K562 (cell line): Measurements from ENCODE around the gene METTL24. TPM values are rescaled to one million over a fixed set of nuclear protein-coding genes. Genes with fewer than 3 reads are reported as not detected.

Source experiments
- ARID4B ChIP-seq: sonication (generic); formaldehyde crosslinking; IDR thresholded peaks from 2 replicates; pipeline ENCODE4 v1.8.0; 2022; ENCODE audit warnings: mild to moderate bottlenecking, missing genetic modification reagents
- polyA plus RNA-seq, 8 experiments: library from polyadenylated mRNA; depleted of rRNA in 4 of 8; stranded (reverse) in 5 of 8; unstranded in 3 of 8; fragments of >200 nt; fragmentation: Nextera tagmentation in 2 of 8; fragmentation: Illumina TruSeq in 1 of 8; extraction: Ambion mirVana in 2 of 8; extraction: Trizol in 1 of 8; gene quantifications; 2 replicates each; pipeline versions ENCODE4 v1.2.1 to v1.2.3, GENCODE V29; 2011 to 2014; ENCODE audit warnings: inconsistent platforms in 1 of 8, missing spikeins in 1 of 8
- total RNA-seq, 7 experiments: library from RNA; depleted of rRNA in 6 of 7; stranded (reverse); fragments of >200 nt in 6 of 7; fragmentation: Illumina TruSeq in 2 of 7; extraction: Trizol in 2 of 7; gene quantifications; 2 replicates each; pipeline versions ENCODE4 v1.2.1 to v1.2.3, GENCODE V29; 2011 to 2021; ENCODE audit warnings: low replicate concordance in 1 of 7

METTL24 gene
- total and polyA plus RNA-seq, 9 of the 15 experiments (the other 6 are each of a cell fraction or from before 2014, with no cell fraction given) = not detected

GRCh38 chr6:110195639-110196038 lies 162.5 kb downstream of the METTL24 start (continued):
- TF ChIP-seq ARID4B (CRISPR knock-in tag) = no peak

Other genes starting within 250 kb of the METTL24 start
- 2.5 and 4.8 TPM in 2 replicates for gene WASF1, start 178.7 kb downstream of the METTL24 start, total RNA-seq (2014; rRNA removed)
- gene WASF1, start 178.7 kb downstream of the METTL24 start, total RNA-seq (2014; rRNA removed; fragmentation: Illumina TruSeq; extraction: Trizol) = 7.5 and 7.9 TPM in 2 replicates
- gene WASF1, start 178.7 kb downstream of the METTL24 start, total RNA-seq (2015; rRNA removed; fragmentation: Illumina TruSeq; extraction: Trizol) = 4.9 and 5.1 TPM in 2 replicates
- gene WASF1, start 178.7 kb downstream of the METTL24 start, total RNA-seq (2021) = 12.6 and 13.0 TPM in 2 replicates
- gene WASF1, start 178.7 kb downstream of the METTL24 start, polyA plus RNA-seq (2011; rRNA removed) = 9.1 and 13.5 TPM in 2 replicates
- gene WASF1, start 178.7 kb downstream of the METTL24 start, polyA plus RNA-seq (2014; fragmentation: Illumina TruSeq; extraction: Trizol) = 13.1 and 18.2 TPM in 2 replicates
- gene WASF1, start 178.7 kb downstream of the METTL24 start, polyA plus RNA-seq (2014; fragmentation: Nextera tagmentation; extraction: Ambion mirVana) = 1 to 10 TPM; 2.1 to 3.4 TPM
- gene WASF1, start 178.7 kb downstream of the METTL24 start, polyA plus RNA-seq (2014; rRNA removed) = 5.6 and 7.4 TPM in 2 replicates
- gene CDC40, start 177.9 kb downstream of the METTL24 start, total RNA-seq (2014; rRNA removed) = 9.7 and 11.0 TPM in 2 replicates
- gene CDC40, start 177.9 kb downstream of the METTL24 start, total RNA-seq (2014; rRNA removed; fragmentation: Illumina TruSeq; extraction: Trizol) = 24.3 and 26.4 TPM in 2 replicates
- gene CDC40, start 177.9 kb downstream of the METTL24 start, total RNA-seq (2015; rRNA removed; fragmentation: Illumina TruSeq; extraction: Trizol) = 20.6 and 23.0 TPM in 2 replicates
- 15.1 and 16.8 TPM in 2 replicates for gene CDC40, start 177.9 kb downstream of the METTL24 start, total RNA-seq (2021)
- gene CDC40, start 177.9 kb downstream of the METTL24 start, polyA plus RNA-seq (2011; rRNA removed) = 21.1 and 26.3 TPM in 2 replicates
- 16.6 and 16.7 TPM in 2 replicates for gene CDC40, start 177.9 kb downstream of the METTL24 start, polyA plus RNA-seq (2014; fragmentation: Illumina TruSeq; extraction: Trizol)
- 10 to 100 TPM; 14.9 to 15.7 TPM for gene CDC40, start 177.9 kb downstream of the METTL24 start, polyA plus RNA-seq (2014; fragmentation: Nextera tagmentation; extraction: Ambion mirVana)
- 11.6 and 12.9 TPM in 2 replicates for gene CDC40, start 177.9 kb downstream of the METTL24 start, polyA plus RNA-seq (2014; rRNA removed)
- gene DDO, start 57.2 kb upstream of the METTL24 start, total RNA-seq (2014; rRNA removed) = not detected in 2 replicates
- gene DDO, start 57.2 kb upstream of the METTL24 start, total RNA-seq (2014; rRNA removed; fragmentation: Illumina TruSeq; extraction: Trizol) = 0.10 TPM in 1 of 2 replicates, not detected in the other
- 0.11 TPM in 1 of 2 replicates, not detected in the other for gene DDO, start 57.2 kb upstream of the METTL24 start, total RNA-seq (2015; rRNA removed; fragmentation: Illumina TruSeq; extraction: Trizol)
- 0.09 TPM in 1 of 2 replicates, not detected in the other for gene DDO, start 57.2 kb upstream of the METTL24 start, total RNA-seq (2021)
- gene DDO, start 57.2 kb upstream of the METTL24 start, polyA plus RNA-seq (2011; rRNA removed) = not detected in 2 replicates
- gene DDO, start 57.2 kb upstream of the METTL24 start, polyA plus RNA-seq (2014; fragmentation: Illumina TruSeq; extraction: Trizol) = not detected in 2 replicates
- not detected for gene DDO, start 57.2 kb upstream of the METTL24 start, polyA plus RNA-seq (2014; fragmentation: Nextera tagmentation; extraction: Ambion mirVana)
- gene DDO, start 57.2 kb upstream of the METTL24 start, polyA plus RNA-seq (2014; rRNA removed) = not detected in 2 replicates
- not detected in 2 replicates for gene SLC22A16, start 118.3 kb upstream of the METTL24 start, total RNA-seq (2014; rRNA removed)
- not detected in 2 replicates for gene SLC22A16, start 118.3 kb upstream of the METTL24 start, total RNA-seq (2014; rRNA removed; fragmentation: Illumina TruSeq; extraction: Trizol)
- not detected in 2 replicates for gene SLC22A16, start 118.3 kb upstream of the METTL24 start, total RNA-seq (2015; rRNA removed; fragmentation: Illumina TruSeq; extraction: Trizol)
- not detected in 2 replicates for gene SLC22A16, start 118.3 kb upstream of the METTL24 start, total RNA-seq (2021)
- not detected in 2 replicates for gene SLC22A16, start 118.3 kb upstream of the METTL24 start, polyA plus RNA-seq (2011; rRNA removed)
- gene SLC22A16, start 118.3 kb upstream of the METTL24 start, polyA plus RNA-seq (2014; fragmentation: Illumina TruSeq; extraction: Trizol) = not detected in 2 replicates
- not detected for gene SLC22A16, start 118.3 kb upstream of the METTL24 start, polyA plus RNA-seq (2014; fragmentation: Nextera tagmentation; extraction: Ambion mirVana)
- not detected in 2 replicates for gene SLC22A16, start 118.3 kb upstream of the METTL24 start, polyA plus RNA-seq (2014; rRNA removed)